ENCODE measurements around the gene GSDME. TPM values are rescaled to one million over a fixed set of nuclear protein-coding genes. Genes with fewer than 3 reads are reported as not detected.

Gene GSDME
- polyA plus RNA-seq, 3 donors: 13.0 to 17.1 (median 13.6) TPM

DNA sequence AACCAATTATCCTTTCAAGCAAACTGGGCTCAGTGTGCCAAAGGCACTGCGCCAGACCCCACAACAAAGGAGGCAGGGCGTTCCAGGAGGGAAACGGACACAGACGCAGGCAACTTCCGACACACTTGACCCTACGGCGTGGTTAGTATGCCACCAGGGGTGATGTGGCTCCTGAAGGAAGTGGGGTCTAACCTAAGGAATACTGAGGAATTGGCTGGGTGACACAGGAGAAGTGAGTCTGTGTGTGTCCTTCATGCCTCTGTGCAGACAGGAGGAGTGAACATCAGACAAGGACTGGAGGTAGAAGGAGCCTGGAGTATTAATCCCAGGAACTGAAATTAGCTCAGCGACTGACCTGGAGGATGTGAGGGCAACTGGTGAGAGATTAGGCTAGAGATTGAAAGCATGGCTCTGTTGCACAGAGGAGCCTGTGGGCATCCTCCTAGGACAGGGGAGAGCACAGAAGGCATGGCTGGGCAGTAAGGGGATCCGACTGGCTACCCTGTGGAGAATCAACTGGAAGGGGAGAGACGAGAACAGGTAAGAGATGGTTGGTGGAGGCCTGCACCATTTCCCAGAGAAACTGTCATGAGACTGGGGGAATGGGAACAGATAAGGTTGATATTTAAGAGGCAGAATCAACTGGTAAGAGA lies 27.8 kb downstream of the GSDME start:
- no peak for DNase-seq (ENCODE audit: extremely low read depth in 1 of 11, low read depth in 9 of 11, low spot score in 4 of 11)

- no peak for DNase-seq (ENCODE audit: extremely low read depth in 1 of 11, low read depth in 9 of 11, low spot score in 4 of 11)
Observed at GRCh38 chr7:24728503-24729364, 28.5 kb downstream of the GSDME start.

DNA sequence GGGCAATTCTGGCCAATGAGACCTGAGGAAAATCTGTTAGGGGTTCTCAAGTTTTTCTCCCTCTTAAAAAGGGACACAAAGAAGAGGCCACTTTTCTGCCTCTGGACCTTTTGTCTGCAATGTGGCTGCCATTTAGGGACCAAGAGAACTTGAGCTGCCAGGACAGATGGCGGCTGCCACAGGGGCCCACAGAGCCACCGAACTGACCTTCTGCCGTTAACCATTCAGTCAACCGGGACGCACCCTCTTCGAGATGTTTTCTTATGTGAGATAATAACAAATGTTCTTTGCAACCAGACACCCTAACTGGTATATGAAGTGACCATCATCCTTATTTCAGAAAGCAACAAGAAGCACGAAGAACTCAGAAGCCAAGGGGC lies 29.2 kb downstream of the GSDME start:
- DNase-seq (ENCODE audit: extremely low read depth in 1 of 11, low read depth in 9 of 11, low spot score in 4 of 11): no peak

- DNase-seq (ENCODE audit: extremely low read depth in 1 of 11, low read depth in 9 of 11, low spot score in 4 of 11): no peak
Observed at GRCh38 chr7:24727154-24728120, 29.8 kb downstream of the GSDME start.

DNA sequence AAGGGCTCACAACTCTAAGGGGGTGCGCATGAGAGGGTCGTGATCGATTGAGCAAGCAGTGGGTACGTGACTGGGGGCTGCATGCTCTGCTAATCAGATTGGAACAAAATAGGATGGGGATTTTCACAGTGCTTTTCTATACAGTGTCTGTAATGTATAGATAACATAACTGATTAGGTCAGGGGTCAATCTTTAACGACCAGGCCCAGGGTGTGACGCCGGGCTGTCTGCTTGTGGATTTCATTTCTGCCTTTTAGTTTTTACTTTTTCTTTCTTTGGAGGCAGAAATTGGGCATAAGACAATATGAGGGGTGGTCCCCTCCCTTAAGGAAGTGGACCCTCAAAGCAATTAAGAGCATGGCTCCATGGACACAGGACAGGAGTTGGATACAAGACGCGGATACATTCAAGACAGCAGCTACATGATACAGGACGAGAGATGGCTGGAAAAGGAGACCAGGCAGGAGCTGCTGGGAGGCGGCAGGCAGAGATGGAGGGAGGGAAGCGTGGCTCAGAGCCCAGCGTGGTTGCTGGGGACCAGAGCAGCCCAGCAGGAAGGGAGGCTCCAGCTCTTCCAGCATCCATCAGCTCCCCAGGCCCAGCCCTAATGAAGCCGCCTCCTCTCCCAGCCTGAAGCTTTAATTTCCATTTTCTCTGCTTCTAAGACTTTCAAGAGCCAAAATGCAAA lies 31.6 kb downstream of the GSDME start:
- no peak for DNase-seq (ENCODE audit: extremely low read depth in 1 of 11, low read depth in 9 of 11, low spot score in 4 of 11)

GRCh38 chr7:24724451-24725190 lies 32.6 kb downstream of the GSDME start:
- DNase-seq (ENCODE audit: extremely low read depth in 1 of 11, low read depth in 9 of 11, low spot score in 4 of 11): no peak

GRCh38 chr7:24723178-24723530 lies 34.1 kb downstream of the GSDME start:
- DNase-seq (ENCODE audit: extremely low read depth in 1 of 11, low read depth in 9 of 11, low spot score in 4 of 11): no peak

- peak in 4 of 11 donors; percentile 13 to 32 (median 28) for DNase-seq (ENCODE audit: extremely low read depth in 1 of 11, low read depth in 9 of 11, low spot score in 4 of 11)
Observed at GRCh38 chr7:24722386-24723177, 34.7 kb downstream of the GSDME start.

DNA sequence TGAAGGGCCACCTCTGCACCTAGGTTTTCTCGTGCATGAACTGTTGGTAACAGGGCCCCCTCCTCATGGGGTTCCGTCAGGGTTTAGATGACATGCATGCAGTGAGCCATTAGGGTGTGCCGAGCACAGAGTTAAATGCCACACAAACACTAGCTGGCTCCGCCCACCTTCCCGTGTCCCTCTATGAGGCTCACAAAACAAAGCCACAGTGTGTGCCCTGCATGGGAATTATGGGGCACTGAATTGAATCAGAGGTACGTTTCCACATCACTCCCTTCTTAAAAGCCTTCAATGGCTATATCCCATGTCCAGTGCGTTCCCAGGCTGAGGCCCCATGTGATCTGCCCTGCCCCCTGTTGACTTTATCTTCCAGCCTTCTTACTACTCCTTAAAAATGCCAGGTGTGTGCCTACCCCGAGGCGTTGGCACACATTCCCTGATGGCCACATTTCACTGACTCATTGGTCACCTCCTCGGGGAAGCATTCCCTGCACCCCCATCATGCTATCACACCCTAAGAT lies 35.7 kb downstream of the GSDME start:
- peak in 1 of 11 donors; percentile 13 for DNase-seq (ENCODE audit: extremely low read depth in 1 of 11, low read depth in 9 of 11, low spot score in 4 of 11)

GRCh38 chr7:24720283-24720682 lies 37.0 kb downstream of the GSDME start:
- no peak for DNase-seq (ENCODE audit: extremely low read depth in 1 of 11, low read depth in 9 of 11, low spot score in 4 of 11)

- DNase-seq (ENCODE audit: extremely low read depth in 1 of 11, low read depth in 9 of 11, low spot score in 4 of 11): peak in 1 of 11 donors; percentile 35
Observed at GRCh38 chr7:24718977-24719491, 38.2 kb downstream of the GSDME start.

GRCh38 chr7:24718431-24718831 lies 38.8 kb downstream of the GSDME start:
- DNase-seq (ENCODE audit: extremely low read depth in 1 of 11, low read depth in 9 of 11, low spot score in 4 of 11): no peak

- no peak for DNase-seq (ENCODE audit: extremely low read depth in 1 of 11, low read depth in 9 of 11, low spot score in 4 of 11)
Observed at GRCh38 chr7:24717694-24718320, 39.5 kb downstream of the GSDME start.

GRCh38 chr7:24717247-24717622 lies 40.0 kb downstream of the GSDME start:
- DNase-seq (ENCODE audit: extremely low read depth in 1 of 11, low read depth in 9 of 11, low spot score in 4 of 11): no peak

DNA sequence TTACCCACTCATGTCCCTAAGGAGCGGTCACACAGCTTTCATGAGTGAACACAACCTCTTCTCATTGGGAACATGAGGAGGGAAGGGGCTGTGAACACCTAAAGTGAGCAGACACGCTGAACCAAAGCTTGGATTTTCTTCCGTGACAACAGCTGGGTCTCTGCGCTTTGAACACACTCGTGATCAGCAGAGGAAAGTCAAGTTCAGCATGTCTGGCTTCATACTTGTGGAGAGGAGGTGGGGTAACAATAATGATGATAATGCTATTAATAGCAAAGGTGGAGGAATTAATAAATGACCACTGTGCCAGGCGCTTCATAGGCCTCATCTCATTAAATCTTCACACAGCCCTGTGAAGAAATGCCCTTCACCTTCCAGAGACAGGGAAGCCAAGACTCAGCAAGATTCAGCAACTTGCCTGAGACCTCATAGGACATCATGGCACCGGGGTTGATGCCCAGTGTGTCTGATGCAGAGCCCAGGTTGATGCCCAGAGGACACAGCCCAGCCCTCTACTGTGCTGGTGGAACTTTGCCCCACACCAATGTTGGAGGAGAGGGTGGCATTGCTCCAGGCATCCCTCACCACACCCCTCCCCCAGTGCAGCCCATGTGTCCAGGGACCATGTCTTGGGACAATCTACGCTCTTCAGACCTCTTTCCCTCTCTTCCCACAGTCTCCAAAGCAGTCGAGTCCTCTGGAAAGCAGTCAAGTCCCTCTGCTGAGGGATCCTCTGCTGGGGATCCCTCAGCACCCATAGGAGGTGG lies 40.6 kb downstream of the GSDME start:
- no peak for DNase-seq (ENCODE audit: extremely low read depth in 1 of 11, low read depth in 9 of 11, low spot score in 4 of 11)

Data from renal cortex interstitium (tissue), 11 donors.